A549 (cell line): ENCODE measurements around the gene NUMB. TPM values are rescaled to one million over a fixed set of nuclear protein-coding genes. Genes with fewer than 3 reads are reported as not detected.

Experiments
- ATAC-seq, 2 experiments: fragments of 200-7000 bp in 1 of 2; fragments of >200 bp in 1 of 2; cut with Nextera tagmentation in 1 of 2; cut with Tn5 transposase in 1 of 2; 3 replicates each; pipeline versions ENCODE4 v1.8.0 to v1.9.1; 2018 to 2020; ENCODE audit warnings: mild to moderate bottlenecking in 1 of 2, moderate library complexity in 1 of 2
- CTCF ChIA-PET: fragments of 300-600 bp; sonication (Branson Sonifier 250); formaldehyde crosslinking; extraction: SDS; loops from one replicate; lab custom pipeline; 2021; ENCODE audit warnings: antibody characterized with exemption, inconsistent platforms; lab: Yijun Ruan, JAX
- POLR2A ChIA-PET: fragments of 350-600 bp; formaldehyde crosslinking; extraction: SDS; loops from one replicate; lab custom pipeline; 2021; ENCODE audit warnings: antibody characterized with exemption, inconsistent platforms; lab: Yijun Ruan, JAX
- DNase-seq, 2 experiments: peaks; one replicate each; pipeline versions ENCODE4 v3.0.0 to v3.0.0-alpha.2; 2011 to 2016; ENCODE audit warnings: low read depth in 1 of 2, low spot score in 1 of 2
- FAIRE-seq: peaks from 2 replicates; lab custom pipeline; 2011; peaks lifted over from hg19 to GRCh38; lab: Jason Lieb, UNC
- H3K27ac ChIP-seq, 2 experiments: fragments of >200 bp; sonication (Bioruptor Twin); formaldehyde crosslinking; 3 replicates each; pipeline ENCODE4 v1.5.1; 2016 to 2017
- H3K4me1 ChIP-seq: fragments of >200 bp; sonication (Bioruptor Twin); formaldehyde crosslinking; 3 replicates; pipeline ENCODE4 v1.6.1; 2016
- H3K4me2 ChIP-seq: fragments of >200 bp; sonication (Bioruptor Twin); formaldehyde crosslinking; 3 replicates; pipeline ENCODE4 v1.6.1; 2016
- H3K4me3 ChIP-seq: fragments of >200 bp; sonication (Bioruptor Twin); formaldehyde crosslinking; 3 replicates; pipeline ENCODE4 v1.5.1; 2016
- H3K9me3 ChIP-seq: fragments of >200 bp; sonication (Bioruptor Twin); formaldehyde crosslinking; 3 replicates; pipeline ENCODE4 v1.6.1; 2016
- CBX2 ChIP-seq: fragments of 200-600 bp; sonication (generic); IDR thresholded peaks from 2 replicates; pipeline ENCODE4 v1.6.1; 2016; ENCODE audit warnings: low read depth, mild to moderate bottlenecking, borderline replicate concordance
- CEBPB ChIP-seq, 2 experiments: fragments of >200 bp in 1 of 2; sonication (Bioruptor Twin) in 1 of 2; formaldehyde crosslinking in 1 of 2; IDR thresholded peaks; 2 replicates each; pipeline ENCODE4 v1.6.1; 2012 to 2016
- EHF ChIP-seq: fragments of 250-450 bp; sonication (Bioruptor Pico); IDR thresholded peaks from 2 replicates; pipeline ENCODE4 v1.5.0; 2020; ENCODE audit warnings: mild to moderate bottlenecking
- ESRRA ChIP-seq: fragments of 150-350 bp; IDR thresholded peaks from 2 replicates; pipeline ENCODE4 v1.6.1; 2014; ENCODE audit warnings: mild to moderate bottlenecking, low read length, borderline replicate concordance
- FOXS1 ChIP-seq: fragments of 250-450 bp; sonication (Bioruptor Pico); IDR thresholded peaks from 2 replicates; pipeline ENCODE4 v1.5.0; 2020; ENCODE audit warnings: mild to moderate bottlenecking, moderate library complexity
- HDAC2 ChIP-seq: fragments of 200-600 bp; sonication (generic); IDR thresholded peaks from 2 replicates; pipeline ENCODE4 v1.6.1; 2016
- JUNB ChIP-seq: fragments of >200 bp; sonication (Bioruptor Twin); formaldehyde crosslinking; IDR thresholded peaks from 2 replicates; pipeline ENCODE4 v1.6.1; 2016
- KDM1A ChIP-seq: fragments of 200-600 bp; sonication (generic); IDR thresholded peaks from 2 replicates; pipeline ENCODE4 v1.6.1; 2016; ENCODE audit warnings: low read depth, mild to moderate bottlenecking
- KDM5A ChIP-seq: fragments of 200-600 bp; sonication (generic); IDR thresholded peaks from 2 replicates; pipeline ENCODE4 v1.6.1; 2016; ENCODE audit warnings: antibody characterized with exemption, mild to moderate bottlenecking
- POLR2AphosphoS2 ChIP-seq: conservative IDR thresholded peaks from 2 replicates; pipeline ENCODE4 v1.6.1; 2012; ENCODE audit warnings: low read length, improper control_type of control experiment, inconsistent platforms
- RAD21 ChIP-seq, 2 experiments: fragments of >200 bp in 1 of 2; sonication (Bioruptor Twin) in 1 of 2; formaldehyde crosslinking in 1 of 2; IDR thresholded peaks in 1 of 2; conservative IDR thresholded peaks in 1 of 2; 2 replicates in 1 of 2; 3 replicates in 1 of 2; pipeline ENCODE4 v1.6.1; 2012 to 2018; ENCODE audit warnings: inconsistent platforms in 1 of 2
- RCOR1 ChIP-seq: fragments of 150-350 bp; IDR thresholded peaks from 2 replicates; pipeline ENCODE4 v1.6.1; 2014; ENCODE audit warnings: antibody characterized with exemption, low read length, low read depth
- SREBF2 ChIP-seq: fragments of 450-650 bp; IDR thresholded peaks from 2 replicates; pipeline ENCODE4 v1.6.1; 2014; ENCODE audit warnings: mild to moderate bottlenecking, moderate library complexity
- TP53 ChIP-seq: fragments of 250-450 bp; sonication (Bioruptor Pico); IDR thresholded peaks from 2 replicates; pipeline ENCODE4 v1.5.0; 2021; ENCODE audit warnings: mild to moderate bottlenecking, moderate library complexity
- USF2 ChIP-seq: fragments of 450-650 bp; IDR thresholded peaks from 2 replicates; pipeline ENCODE4 v1.6.1; 2014; ENCODE audit warnings: antibody characterized with exemption
- WGBS: methylation state at CpG from one replicate; pipeline ENCODE4 v1.1.6; 2017; ENCODE audit errors: missing lambda C conversion rate; 5-methylcytosine and 5-hydroxymethylcytosine counted together
- polyA plus RNA-seq, 4 experiments: library from polyadenylated mRNA; depleted of rRNA in 3 of 4; stranded (reverse); fragments of >200 nt; fragmentation: RNase III in 1 of 4; extraction: RNeasy Plus Mini Kit Qiagen cat#74134 plus additional on column Dnase treatment in 1 of 4; gene quantifications; 2 replicates in 3 of 4; 3 replicates in 1 of 4; pipeline ENCODE4 v1.2.3, GENCODE V29; 2011 to 2017
- TF ChIP-seq, protein P1 (sequence below): fragments of 150-350 bp; IDR thresholded peaks from 2 replicates; pipeline ENCODE4 v1.6.1; 2014; ENCODE audit warnings: low read depth, mild to moderate bottlenecking, low read length
- TF ChIP-seq, protein P2 (sequence below): fragments of >200 bp; sonication (Bioruptor Twin); formaldehyde crosslinking; IDR thresholded peaks from 3 replicates; pipeline ENCODE4 v1.6.1; 2016
- TF ChIP-seq, protein P3 (sequence below): fragments of >200 bp; sonication (Bioruptor Twin); formaldehyde crosslinking; IDR thresholded peaks from 3 replicates; pipeline ENCODE4 v1.5.1; 2016
- TF ChIP-seq, protein P4 (sequence below): fragments of 250-450 bp; sonication (Bioruptor Pico); IDR thresholded peaks from 2 replicates; pipeline ENCODE4 v1.5.0; 2020; ENCODE audit warnings: low read depth, mild to moderate bottlenecking, moderate library complexity

Gene NUMB
- polyA plus RNA-seq, 2 of the 4 experiments (the other 2 are of a cell fraction), result 40.8 to 151 TPM

DNA sequence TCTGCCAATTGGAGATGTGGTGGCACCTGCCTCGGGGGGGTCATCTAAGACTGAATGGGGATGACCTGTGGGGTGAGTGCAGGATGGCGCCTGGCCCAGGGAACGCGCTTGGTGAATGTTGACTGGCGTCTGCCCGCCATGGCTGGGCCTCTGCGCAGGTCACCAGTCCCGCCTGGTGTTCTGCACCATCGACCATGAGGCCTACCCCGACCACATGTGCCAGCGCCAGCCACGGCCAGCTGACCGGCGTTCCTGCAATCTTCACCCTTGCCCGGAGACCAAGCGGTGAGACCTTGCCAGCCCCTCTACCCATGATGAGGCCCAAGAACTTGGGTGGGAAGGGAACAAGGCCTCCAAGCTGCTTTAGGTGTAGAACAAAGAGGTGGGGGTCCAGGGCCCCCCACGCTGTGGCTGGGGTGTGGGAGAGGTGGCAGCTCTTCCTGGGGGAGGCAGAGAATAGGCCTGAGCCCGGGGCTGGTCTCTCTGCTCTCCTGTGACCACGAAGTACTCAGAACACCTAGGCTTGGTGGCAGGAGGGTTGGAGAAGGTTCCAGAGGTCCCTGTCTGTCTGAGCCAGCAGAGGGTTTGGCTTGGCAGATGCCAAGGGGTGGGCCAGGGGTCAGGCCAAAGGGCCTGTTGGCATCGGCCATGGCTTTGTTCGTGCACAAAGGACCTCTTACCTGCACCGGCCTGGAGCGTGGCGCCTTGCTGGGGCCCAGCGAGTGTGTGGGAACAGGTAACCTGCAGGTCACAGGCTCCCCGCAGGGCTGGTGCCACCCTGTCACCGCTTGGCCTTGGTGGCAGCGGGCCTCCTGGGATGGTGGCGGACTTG, 205.6 kb downstream of the NUMB start:
- TF ChIP-seq EHF (CRISPR knock-in tag), result no peak
- H3K4me1 ChIP-seq, result no peaks in the 10 kb centered on the region
- H3K4me2 ChIP-seq, result no peak overlapping the region
- H3K4me3 ChIP-seq, result no peak overlapping the region
- FAIRE-seq (no peak), DNase-seq (no peak), ATAC-seq (no peak; a peak in 2 of 6 replicates)
- H3K9me3 ChIP-seq, result no peaks in the 10 kb centered on the region
- WGBS, result 87% methylated on average over 28 of the region's 29 CpGs
- H3K27ac ChIP-seq, result no peak overlapping the region
- CTCF ChIA-PET, result interaction anchor here (1.7 kb wide), 1 partner anchor 219 kb away, joined by 6 read pairs; no protein-coding TSS in a partner anchor
- POLR2A ChIA-PET, result no interaction called here

GRCh38 chr14:73251516-73252215, 206.7 kb downstream of the NUMB start:
- no peak for FAIRE-seq
- no peaks in the 10 kb centered on the region for H3K9me3 ChIP-seq
- no peak overlapping the region for H3K4me3 ChIP-seq
- TF ChIP-seq POLR2AphosphoS2 (no peak), KDM1A (no peak), FOXS1 (no peak), JUNB (no peak), CEBPB (IDR thresholded peaks at IDR 0.05) (no peak), KDM5A (no peak), USF2 (no peak), TP53 (CRISPR knock-in tag) (no peak), RCOR1 (no peak), SREBF2 (no peak), ESRRA (no peak), RAD21 (conservative IDR thresholded peaks at IDR 0.05 in 1 of 2, IDR thresholded peaks at IDR 0.05 in 1 of 2) (no peak), EHF (CRISPR knock-in tag) (no peak), CBX2 (no peak), HDAC2 (no peak)
- TF ChIP-seq, protein P1, sequence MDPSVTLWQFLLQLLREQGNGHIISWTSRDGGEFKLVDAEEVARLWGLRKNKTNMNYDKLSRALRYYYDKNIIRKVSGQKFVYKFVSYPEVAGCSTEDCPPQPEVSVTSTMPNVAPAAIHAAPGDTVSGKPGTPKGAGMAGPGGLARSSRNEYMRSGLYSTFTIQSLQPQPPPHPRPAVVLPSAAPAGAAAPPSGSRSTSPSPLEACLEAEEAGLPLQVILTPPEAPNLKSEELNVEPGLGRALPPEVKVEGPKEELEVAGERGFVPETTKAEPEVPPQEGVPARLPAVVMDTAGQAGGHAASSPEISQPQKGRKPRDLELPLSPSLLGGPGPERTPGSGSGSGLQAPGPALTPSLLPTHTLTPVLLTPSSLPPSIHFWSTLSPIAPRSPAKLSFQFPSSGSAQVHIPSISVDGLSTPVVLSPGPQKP, result no peak
- TF ChIP-seq, protein P2, sequence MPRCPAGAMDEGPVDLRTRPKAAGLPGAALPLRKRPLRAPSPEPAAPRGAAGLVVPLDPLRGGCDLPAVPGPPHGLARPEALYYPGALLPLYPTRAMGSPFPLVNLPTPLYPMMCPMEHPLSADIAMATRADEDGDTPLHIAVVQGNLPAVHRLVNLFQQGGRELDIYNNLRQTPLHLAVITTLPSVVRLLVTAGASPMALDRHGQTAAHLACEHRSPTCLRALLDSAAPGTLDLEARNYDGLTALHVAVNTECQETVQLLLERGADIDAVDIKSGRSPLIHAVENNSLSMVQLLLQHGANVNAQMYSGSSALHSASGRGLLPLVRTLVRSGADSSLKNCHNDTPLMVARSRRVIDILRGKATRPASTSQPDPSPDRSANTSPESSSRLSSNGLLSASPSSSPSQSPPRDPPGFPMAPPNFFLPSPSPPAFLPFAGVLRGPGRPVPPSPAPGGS, result no peak
- TF ChIP-seq, protein P3, sequence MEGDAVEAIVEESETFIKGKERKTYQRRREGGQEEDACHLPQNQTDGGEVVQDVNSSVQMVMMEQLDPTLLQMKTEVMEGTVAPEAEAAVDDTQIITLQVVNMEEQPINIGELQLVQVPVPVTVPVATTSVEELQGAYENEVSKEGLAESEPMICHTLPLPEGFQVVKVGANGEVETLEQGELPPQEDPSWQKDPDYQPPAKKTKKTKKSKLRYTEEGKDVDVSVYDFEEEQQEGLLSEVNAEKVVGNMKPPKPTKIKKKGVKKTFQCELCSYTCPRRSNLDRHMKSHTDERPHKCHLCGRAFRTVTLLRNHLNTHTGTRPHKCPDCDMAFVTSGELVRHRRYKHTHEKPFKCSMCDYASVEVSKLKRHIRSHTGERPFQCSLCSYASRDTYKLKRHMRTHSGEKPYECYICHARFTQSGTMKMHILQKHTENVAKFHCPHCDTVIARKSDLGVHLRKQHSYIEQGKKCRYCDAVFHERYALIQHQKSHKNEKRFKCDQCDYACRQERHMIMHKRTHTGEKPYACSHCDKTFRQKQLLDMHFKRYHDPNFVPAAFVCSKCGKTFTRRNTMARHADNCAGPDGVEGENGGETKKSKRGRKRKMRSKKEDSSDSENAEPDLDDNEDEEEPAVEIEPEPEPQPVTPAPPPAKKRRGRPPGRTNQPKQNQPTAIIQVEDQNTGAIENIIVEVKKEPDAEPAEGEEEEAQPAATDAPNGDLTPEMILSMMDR, result no peak
- TF ChIP-seq, protein P4, sequence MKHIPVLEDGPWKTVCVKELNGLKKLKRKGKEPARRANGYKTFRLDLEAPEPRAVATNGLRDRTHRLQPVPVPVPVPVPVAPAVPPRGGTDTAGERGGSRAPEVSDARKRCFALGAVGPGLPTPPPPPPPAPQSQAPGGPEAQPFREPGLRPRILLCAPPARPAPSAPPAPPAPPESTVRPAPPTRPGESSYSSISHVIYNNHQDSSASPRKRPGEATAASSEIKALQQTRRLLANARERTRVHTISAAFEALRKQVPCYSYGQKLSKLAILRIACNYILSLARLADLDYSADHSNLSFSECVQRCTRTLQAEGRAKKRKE, result no peak
- TF ChIP-seq, all 56 proteins: peak for 0
- WGBS, result 92% methylated on average over 25 of the region's 30 CpGs
- ATAC-seq (no peak), DNase-seq (no peak)
- ChIA-PET CTCF (no interaction called here), POLR2A (no interaction called here)
- no peak overlapping the region for H3K4me2 ChIP-seq
- no peak overlapping the region for H3K27ac ChIP-seq
- H3K4me1 ChIP-seq, result no peaks in the 10 kb centered on the region
